K562 (cell line): ENCODE measurements around the gene PPIL1. TPM values are rescaled to one million over a fixed set of nuclear protein-coding genes. Genes with fewer than 3 reads are reported as not detected.
A peak's percentile ranks its signal among the peaks of the same experiment; 100 is the strongest.

Experiments used
- ATAC-seq: fragments of 200-7000 bp; cut with Tn5 transposase; 3 replicates; pipeline ENCODE4 v1.9.1; 2020; ENCODE audit warnings: moderate library complexity
- BruUV-seq: library from RNA; stranded (reverse); fragments of 400-500 nt; replicated peaks from 2 replicates; lab custom pipeline; 2021; lab: Mats Ljungman, UMichigan
- CTCF ChIA-PET: fragments of 300-600 bp; formaldehyde crosslinking; extraction: SDS; loops from one replicate; lab custom pipeline; 2021; ENCODE audit warnings: low intra/inter-chr PET ratio; lab: Yijun Ruan, JAX
- POLR2A ChIA-PET: fragments of 300-600, 350-650 bp; sonication (Branson Sonifier 250); formaldehyde crosslinking; extraction: SDS; loops from one replicate; lab custom pipeline; 2021; ENCODE audit warnings: antibody characterized with exemption, inconsistent platforms; lab: Yijun Ruan, JAX
- DNase-seq, 4 experiments: peaks; one replicate each; pipeline versions ENCODE4 v3.0.0 to v3.0.0-alpha.2; 2011 to 2018; ENCODE audit warnings: low spot score in 3 of 4, mixed read lengths in 3 of 4; ENCODE audit errors: extremely low read depth in 1 of 4
- FAIRE-seq: peaks from 2 replicates; lab custom pipeline; 2011; peaks lifted over from hg19 to GRCh38; lab: Jason Lieb, UNC
- H2AFZ ChIP-seq: 2 replicates; pipeline ENCODE4 v1.6.0; 2011; ENCODE audit warnings: low read depth, low read length, control low read depth, inconsistent platforms
- H3K27ac ChIP-seq: fragments of 200-600 bp; 3 replicates; pipeline ENCODE4 v1.8.0; 2011; ENCODE audit warnings: low read depth, mild to moderate bottlenecking, control low read depth, inconsistent platforms, low read length, moderate library complexity, mixed read lengths; ENCODE audit errors: extremely low read depth
- H3K27me3 ChIP-seq, 2 experiments: fragments of 300-600 bp in 1 of 2; 2 replicates in 1 of 2; 3 replicates in 1 of 2; pipeline versions ENCODE4 v1.6.0 to v1.8.0; 2011; ENCODE audit warnings: inconsistent platforms in 2 of 2, low read length in 2 of 2, mild to moderate bottlenecking in 1 of 2, mixed read lengths in 1 of 2, moderate library complexity in 1 of 2; ENCODE audit not compliant: control insufficient read depth in 2 of 2, insufficient read depth in 2 of 2
- H3K36me3 ChIP-seq: fragments of 300-600 bp; 3 replicates; pipeline ENCODE4 v1.8.0; 2011; ENCODE audit warnings: mild to moderate bottlenecking, low read length, inconsistent platforms; ENCODE audit not compliant: control insufficient read depth, insufficient read depth
- H3K4me1 ChIP-seq, 2 experiments: fragments of 200-600 bp in 1 of 2; replicated peaks in 1 of 2; 2 replicates in 1 of 2; 3 replicates in 1 of 2; pipeline versions ENCODE4 v1.5.1 to v1.8.0; 2011; ENCODE audit warnings: inconsistent platforms in 2 of 2, low read length in 2 of 2, mild to moderate bottlenecking in 1 of 2, mixed read lengths in 1 of 2, moderate library complexity in 1 of 2; ENCODE audit not compliant: control insufficient read depth in 2 of 2, insufficient read depth in 2 of 2
- H3K4me2 ChIP-seq: 2 replicates; pipeline ENCODE4 v1.6.1; 2011; ENCODE audit warnings: low read length, control low read depth, inconsistent platforms, mixed read lengths; ENCODE audit not compliant: insufficient read depth
- H3K4me3 ChIP-seq: fragments of 200-600 bp; sonication (generic), shearing (Covaris generic); 2 replicates; pipeline ENCODE4 v1.5.1; 2016; ENCODE audit warnings: control low read depth, inconsistent platforms
- H3K79me2 ChIP-seq: fragments of 200-600 bp; 3 replicates; pipeline ENCODE4 v1.8.0; 2011; ENCODE audit warnings: low read length, inconsistent platforms; ENCODE audit not compliant: control insufficient read depth, insufficient read depth
- H3K9ac ChIP-seq, 2 experiments: 2 replicates each; pipeline versions ENCODE4 v1.6.0 to v1.6.1; 2011; ENCODE audit warnings: low read depth in 2 of 2, low read length in 2 of 2, control low read depth in 1 of 2, inconsistent platforms in 1 of 2, mild to moderate bottlenecking in 1 of 2, mixed read lengths in 1 of 2; ENCODE audit not compliant: insufficient read depth in 1 of 2
- H3K9me1 ChIP-seq: one replicate; pipeline ENCODE4 v1.6.0; 2011; ENCODE audit warnings: inconsistent platforms, mild to moderate bottlenecking, low read length, moderate library complexity; ENCODE audit not compliant: control insufficient read depth, insufficient read depth
- H3K9me3 ChIP-seq: replicated peaks from 2 replicates; pipeline ENCODE4 v1.5.1; 2011; ENCODE audit warnings: low read depth, low read length, inconsistent platforms; ENCODE audit not compliant: control insufficient read depth, insufficient read depth
- H4K20me1 ChIP-seq: replicated peaks from 2 replicates; pipeline ENCODE4 v1.6.1; 2011; ENCODE audit warnings: low read length, inconsistent platforms, mixed read lengths; ENCODE audit not compliant: control insufficient read depth, insufficient read depth
- DIDO1 ChIP-seq: fragments of 450-650 bp; IDR thresholded peaks from 2 replicates; pipeline ENCODE4 v1.6.1; 2016; ENCODE audit warnings: low read depth, missing biosample characterization, missing genetic modification characterization
- WHSC1 ChIP-seq: IDR thresholded peaks from one replicate; pipeline ENCODE4 v1.6.1; 2012; ENCODE audit warnings: low read length, control low read depth, inconsistent platforms
- ZNF592 ChIP-seq: fragments of 450-650 bp; IDR thresholded peaks from 2 replicates; pipeline ENCODE4 v1.6.1; 2017; ENCODE audit warnings: antibody characterized with exemption, mild to moderate bottlenecking
- WGBS: fragments of 100-300 bp; shearing (Covaris generic); methylation state at CpG from one replicate; pipeline ENCODE4 v1.1.6; 2016; ENCODE audit warnings: low coverage, mixed read lengths; ENCODE audit not compliant: insufficient coverage; ENCODE audit errors: missing lambda C conversion rate; 5-methylcytosine and 5-hydroxymethylcytosine counted together
- in situ Hi-C: fragments of 300-500 bp; cut with MboI; formaldehyde crosslinking; loops from 4 replicates; pipeline ENCODE4 v1.15.0; 2018; ENCODE audit warnings: inconsistent platforms, mixed read lengths
- intact Hi-C: fragments of 100-400 bp; cut with micrococcal nuclease; formaldehyde crosslinking; loops from 2 replicates; pipeline ENCODE4 v1.14.2; 2022
- polyA plus RNA-seq, 8 experiments: library from polyadenylated mRNA; depleted of rRNA in 4 of 8; stranded (reverse) in 5 of 8; unstranded in 3 of 8; fragments of >200 nt; fragmentation: Nextera tagmentation in 2 of 8; fragmentation: Illumina TruSeq in 1 of 8; extraction: Ambion mirVana in 2 of 8; extraction: Trizol in 1 of 8; gene quantifications; 2 replicates each; pipeline versions ENCODE4 v1.2.1 to v1.2.3, GENCODE V29; 2011 to 2014; ENCODE audit warnings: inconsistent platforms in 1 of 8, missing spikeins in 1 of 8
- total RNA-seq, 7 experiments: library from RNA; depleted of rRNA in 6 of 7; stranded (reverse); fragments of >200 nt in 6 of 7; fragmentation: Illumina TruSeq in 2 of 7; extraction: Trizol in 2 of 7; gene quantifications; 2 replicates each; pipeline versions ENCODE4 v1.2.1 to v1.2.3, GENCODE V29; 2011 to 2021; ENCODE audit warnings: low replicate concordance in 1 of 7

PPIL1 gene
- total and polyA plus RNA-seq, 9 of the 15 experiments (the other 6 are each of a cell fraction or from before 2014, with no cell fraction given): 65.8 to 205 (median 130) TPM

GRCh38 chr6:36907781-36908180, 33.2 kb upstream of the PPIL1 start:
- no TSS peak for BruUV-seq

More at GRCh38 chr6:36907781-36908180, 33.2 kb upstream of the PPIL1 start:
- Histone ChIP-seq H4K20me1 (0 out of 2 replicates have a peak, but pooled peaks cover 3% of the 10 kb centered on the region), H3K9me3 (no peaks in the 10 kb centered on the region), H3K4me2 (no peak overlapping the region), H3K9me1 (no peaks in the 10 kb centered on the region), H3K9ac (peak overlapping the region in 1 of 2 experiments; percentile 37; a peak in 1 of 4 replicates), H3K27me3 (no peaks in the 10 kb centered on the region), H3K4me3 (no peak overlapping the region), H2AFZ (no peak overlapping the region), H3K36me3 (peaks cover 91% of the 10 kb centered on the region), H3K27ac (no peak overlapping the region; the same call in 2 of the 3 replicates), H3K4me1 (peaks cover 0 to 10% of the 10 kb centered on the region in 2 experiments; a peak in 3 of 5 replicates), H3K79me2 (no peaks in the 10 kb centered on the region)
- intact Hi-C loops: no loop called here
- POLR2A ChIA-PET: interaction anchor here (1.1 to 1.5 kb wide), 3 partner anchors 9 to 70 kb away, joined by 4 to 5 read pairs (median 4); no protein-coding TSS in a partner anchor
- ATAC-seq (peak; percentile 72), FAIRE-seq (no peak), DNase-seq (peak in 1 of 4 experiments; percentile 29)
- TF ChIP-seq ZNF592: 0 out of 2 replicates have a peak, but pooled peaks have one; percentile 13
- TF ChIP-seq DIDO1 (tag): no peak
- TF ChIP-seq WHSC1: peak; percentile 71
- 62% methylated on average over 5 of the region's 5 CpGs for WGBS
- in situ Hi-C loops: no loop called here
- CTCF ChIA-PET: no interaction called here
